IPS DF 4.7 (cell line): ENCODE measurements around the gene CCDC68.
"Not testable (repeated sequence)": the region's sequence is repeated elsewhere in the genome, so short reads cannot be mapped to it uniquely, and the experiment has no call there.

Experiments
- DNase-seq: peaks from one replicate; pipeline ENCODE4 v3.0.0-alpha.2; 2013; ENCODE audit warnings: low spot score; ENCODE audit errors: extremely low read depth

The CCDC68 gene, protein sequence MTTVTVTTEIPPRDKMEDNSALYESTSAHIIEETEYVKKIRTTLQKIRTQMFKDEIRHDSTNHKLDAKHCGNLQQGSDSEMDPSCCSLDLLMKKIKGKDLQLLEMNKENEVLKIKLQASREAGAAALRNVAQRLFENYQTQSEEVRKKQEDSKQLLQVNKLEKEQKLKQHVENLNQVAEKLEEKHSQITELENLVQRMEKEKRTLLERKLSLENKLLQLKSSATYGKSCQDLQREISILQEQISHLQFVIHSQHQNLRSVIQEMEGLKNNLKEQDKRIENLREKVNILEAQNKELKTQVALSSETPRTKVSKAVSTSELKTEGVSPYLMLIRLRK

GRCh38 chr18:54958704-54959625 is at the start of gene CCDC68:
TSS of gene CCDC68 (minus strand) at chr18:54959461. CDS start at chr18:54942791, 16,670 bp downstream.
- no peak for DNase-seq

DNA sequence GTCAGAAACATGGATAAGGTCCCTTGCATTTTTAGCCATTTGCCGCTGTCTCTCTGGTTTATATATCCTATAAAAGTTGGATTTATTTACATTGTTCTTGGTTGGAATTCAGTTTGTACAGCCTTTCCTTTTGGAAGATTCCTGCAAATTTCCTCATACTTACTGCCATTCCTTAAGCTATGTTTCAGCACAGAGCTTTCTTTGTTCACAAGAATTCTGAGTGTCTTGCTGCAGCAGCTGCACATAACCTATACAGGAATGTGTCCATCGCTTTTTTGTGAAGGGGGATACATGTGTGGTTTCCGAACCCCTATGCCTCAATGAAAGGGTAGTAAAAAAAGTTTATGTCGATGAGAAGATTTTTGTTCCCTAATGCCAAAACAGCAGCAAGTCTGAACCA is 48.3 kb upstream of the CCDC68 start:
- no peak for DNase-seq

DNA sequence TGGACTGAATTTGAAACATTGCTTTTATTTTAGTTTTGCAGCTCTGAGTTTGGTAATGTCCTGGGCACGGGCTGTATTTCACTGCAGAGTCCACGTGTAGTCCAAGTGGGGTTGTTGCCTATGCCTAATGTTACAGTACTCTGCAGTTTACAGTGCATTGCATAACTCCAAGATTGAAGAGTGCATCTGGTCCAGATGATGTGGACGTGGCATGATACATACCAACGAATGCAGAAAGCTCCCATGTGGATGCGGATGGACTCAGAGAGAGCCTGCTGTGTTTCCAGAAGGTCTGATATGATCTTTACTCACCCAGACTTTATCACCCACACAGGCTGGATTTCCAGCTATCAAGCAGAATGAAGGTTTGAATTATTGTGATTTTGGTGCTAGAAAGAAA is 44.4 kb upstream of the CCDC68 start:
- no peak for DNase-seq

GRCh38 chr18:55002261-55002660 is 43.0 kb upstream of the CCDC68 start:
- no peak for DNase-seq

- DNase-seq: no peak
These were observed 42.2 kb upstream of the CCDC68 start for GRCh38 chr18:55001394-55002024.

DNA sequence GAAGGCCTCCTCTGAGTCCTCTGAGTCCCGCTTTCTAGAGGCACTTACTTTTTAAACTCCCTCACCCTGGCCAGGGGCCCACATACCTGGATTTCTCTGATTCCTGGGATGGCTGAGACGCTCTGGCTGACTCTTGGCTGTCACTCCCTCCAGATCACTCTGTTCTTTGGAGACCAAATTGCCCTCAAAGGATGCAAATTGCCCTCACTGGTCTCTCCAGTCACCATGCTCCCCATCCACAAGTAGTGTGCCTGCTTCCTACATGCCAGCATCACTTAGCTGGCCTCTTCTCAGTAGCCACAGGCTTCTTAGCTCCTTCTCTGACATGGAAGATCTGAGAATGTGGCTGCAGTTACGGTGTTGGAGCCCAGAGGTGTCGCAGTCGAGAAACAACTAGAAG is 41.3 kb upstream of the CCDC68 start:
- no peak for DNase-seq

DNA sequence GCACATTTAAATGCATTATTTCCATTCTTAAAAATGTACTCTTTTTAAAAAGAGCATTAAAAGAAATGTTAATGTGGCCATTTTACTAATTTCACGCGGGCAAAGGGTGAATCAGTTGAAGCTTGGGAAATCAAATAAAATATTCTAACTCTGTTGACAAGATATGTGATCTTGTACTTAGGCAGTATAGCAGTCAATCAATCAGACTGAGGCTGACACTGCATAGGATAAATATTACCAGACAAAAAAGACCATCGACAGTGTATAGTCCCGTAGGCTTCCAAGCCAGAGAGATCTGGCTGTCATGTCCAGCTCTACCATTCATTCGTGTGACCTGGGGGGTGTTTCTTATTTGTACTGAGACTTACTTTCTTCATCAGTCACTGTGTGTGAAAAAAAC is 39.8 kb upstream of the CCDC68 start:
- DNase-seq: no peak

DNA sequence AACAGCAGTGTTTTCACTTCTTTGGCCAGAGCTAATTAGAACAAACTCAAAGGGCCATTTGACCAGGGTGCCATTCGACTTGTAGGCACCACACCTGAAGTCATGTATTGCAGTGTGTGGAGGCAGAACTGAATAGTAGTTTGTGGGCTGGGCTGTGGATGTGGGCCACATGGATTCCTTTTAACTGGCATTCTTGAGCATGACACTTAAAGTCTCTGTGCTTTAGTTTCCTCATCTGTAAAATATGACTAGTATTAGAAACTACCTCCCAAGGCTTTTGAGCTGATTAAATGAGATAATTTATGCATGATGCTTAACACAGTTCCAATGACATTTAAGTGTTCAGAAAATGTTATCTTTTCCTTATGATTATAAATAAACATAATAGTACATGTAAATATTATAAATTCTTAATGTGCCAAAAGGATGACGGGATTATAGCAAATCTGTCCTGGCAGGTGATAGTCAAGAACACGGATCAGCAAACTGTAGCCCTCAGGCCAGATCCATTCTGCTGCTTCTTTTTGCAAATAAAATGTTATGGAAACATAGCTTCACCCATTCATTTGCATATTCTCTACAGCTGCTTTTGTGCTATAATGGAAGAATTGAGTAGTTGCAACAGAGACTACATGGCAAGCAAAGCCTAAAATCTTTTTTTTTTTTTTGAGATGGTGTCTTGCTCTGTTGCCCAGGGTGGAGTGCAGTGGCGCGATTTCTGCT is 36.3 kb upstream of the CCDC68 start:
- no peak for DNase-seq

- no peak for DNase-seq
These were observed 32.7 kb upstream of the CCDC68 start for GRCh38 chr18:54991981-54992380.

DNA sequence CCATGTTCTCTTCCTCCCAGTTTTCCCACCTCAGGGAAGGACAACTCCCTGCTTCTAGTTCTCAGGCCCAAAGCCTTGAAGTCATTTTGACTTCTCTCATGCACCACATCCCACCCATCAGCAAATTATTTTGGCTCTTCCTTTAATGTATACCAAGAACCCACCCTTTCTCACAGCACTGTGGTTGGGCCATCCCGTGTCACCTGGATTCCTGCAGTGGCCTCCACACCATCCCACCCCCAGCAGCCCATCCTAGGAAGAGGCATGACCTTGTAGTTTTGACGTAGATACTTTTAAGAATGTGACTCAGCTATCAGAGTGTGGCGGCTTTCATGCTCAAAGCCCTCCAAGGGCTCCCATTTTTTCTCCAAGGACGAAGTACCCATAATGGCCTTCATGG is 25.6 kb upstream of the CCDC68 start:
- DNase-seq: no peak

GRCh38 chr18:54983791-54984190 is 24.5 kb upstream of the CCDC68 start:
- no peak for DNase-seq

DNA sequence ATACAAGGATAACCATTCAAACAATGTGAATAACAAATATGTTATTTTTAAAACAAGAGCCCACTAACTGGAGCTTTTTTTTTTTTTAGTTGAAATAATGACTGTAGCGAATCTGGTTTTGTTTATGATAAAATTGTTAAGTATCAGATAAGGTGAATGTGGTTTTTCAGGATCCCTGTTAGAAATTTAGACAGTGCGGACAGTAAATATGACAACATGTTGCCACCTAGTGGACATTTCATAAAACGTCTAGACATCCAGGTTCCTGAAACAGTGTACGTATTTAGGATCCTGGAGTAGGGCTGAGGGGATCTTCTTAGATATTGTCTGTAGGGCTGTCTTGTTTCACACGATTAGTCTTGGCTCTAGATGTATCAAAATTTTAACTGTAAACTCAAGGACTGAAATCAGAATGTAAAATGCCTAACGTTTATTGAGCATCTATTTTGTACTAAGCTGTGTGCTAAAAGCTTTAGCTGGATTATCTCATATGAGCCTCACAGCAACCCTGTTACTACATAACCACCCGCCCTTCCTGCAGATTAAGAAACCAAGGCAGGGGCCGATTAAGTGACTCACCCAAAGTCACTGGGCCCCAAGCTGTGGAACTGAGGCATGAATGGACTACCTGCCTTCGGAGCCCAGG is 23.9 kb upstream of the CCDC68 start:
- DNase-seq: no peak

DNA sequence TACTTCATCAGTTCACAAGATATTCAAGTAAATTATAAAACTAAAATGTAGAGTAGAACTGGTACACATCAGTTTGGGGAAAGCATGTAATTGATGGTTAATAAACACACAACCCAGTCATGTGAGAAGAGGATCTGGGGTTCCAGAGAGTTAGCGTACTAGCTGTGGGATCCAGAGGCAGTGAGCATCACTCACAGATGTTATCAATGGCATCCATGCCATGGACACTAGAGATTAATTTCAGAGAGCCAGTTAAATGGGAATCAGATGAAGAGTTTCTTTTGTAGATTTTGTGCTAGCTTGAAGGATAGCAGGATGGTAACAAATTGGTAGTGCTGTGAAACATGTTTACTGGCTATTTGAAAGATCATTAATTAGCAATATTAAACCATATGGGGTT is 21.8 kb upstream of the CCDC68 start:
- no peak for DNase-seq

- DNase-seq: no peak
These were observed 16.3 kb upstream of the CCDC68 start for GRCh38 chr18:54975598-54975997.

DNA sequence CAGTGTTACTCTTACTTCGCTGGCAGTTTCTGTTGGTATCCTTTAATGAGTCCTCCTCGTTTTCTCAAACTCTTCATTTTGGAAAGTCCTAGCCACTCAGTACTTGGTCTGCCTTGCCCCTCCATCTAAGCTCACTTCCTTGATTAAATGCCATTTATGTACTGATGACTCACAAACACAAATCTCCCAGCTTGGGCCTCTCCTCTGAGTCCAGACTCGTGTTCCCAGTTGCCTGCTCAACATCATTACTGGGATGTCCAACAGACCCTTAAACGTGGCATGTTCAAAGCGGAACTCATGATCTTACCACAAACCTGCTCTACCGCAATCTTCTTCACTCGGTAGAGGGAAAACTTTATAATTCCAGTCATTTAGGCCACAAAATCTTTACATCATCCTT is 13.8 kb upstream of the CCDC68 start:
- DNase-seq: no peak

GRCh38 chr18:54968807-54969206 is 9.5 kb upstream of the CCDC68 start:
- DNase-seq: no peak

GRCh38 chr18:54968237-54968636 is 9.0 kb upstream of the CCDC68 start:
- DNase-seq: not testable (repeated sequence)

DNA sequence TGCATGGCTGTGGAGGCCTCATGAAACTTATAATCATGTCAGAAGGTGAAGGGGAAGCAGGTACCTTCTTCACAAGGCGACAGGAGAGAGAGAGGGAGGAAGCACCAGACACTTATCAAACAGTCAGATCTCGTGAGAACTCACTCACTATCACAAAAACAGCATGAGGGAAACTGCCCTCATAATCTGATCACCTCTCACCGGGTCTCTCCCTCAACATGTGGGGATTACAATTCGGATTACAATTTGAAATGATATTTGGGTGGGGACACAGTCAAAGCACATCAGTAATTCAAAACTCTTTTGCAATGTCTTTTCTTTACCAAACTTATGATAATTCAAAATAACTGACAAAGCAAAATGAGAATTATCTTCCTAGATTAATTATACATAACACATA is 8.5 kb upstream of the CCDC68 start:
- DNase-seq: no peak

DNA sequence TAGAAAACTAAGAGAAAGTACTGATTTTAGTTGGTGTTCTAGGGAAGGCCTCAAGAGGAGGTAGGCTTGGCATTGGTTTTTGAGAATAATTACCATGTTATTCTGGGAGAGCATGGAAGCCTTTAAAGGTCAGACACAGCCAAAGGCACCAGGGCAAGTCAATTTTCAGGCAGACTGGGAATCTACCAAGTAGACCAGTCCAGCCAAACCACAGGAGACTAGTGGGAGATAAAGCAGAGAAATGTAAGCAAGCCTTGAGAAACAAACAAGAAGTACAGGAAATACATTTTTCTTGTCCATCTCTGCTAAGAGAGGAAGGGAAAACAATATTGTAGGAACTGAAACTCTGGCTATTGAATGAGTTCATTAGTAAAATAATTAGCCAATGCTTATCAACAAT is 5.5 kb upstream of the CCDC68 start:
- DNase-seq: no peak

DNA sequence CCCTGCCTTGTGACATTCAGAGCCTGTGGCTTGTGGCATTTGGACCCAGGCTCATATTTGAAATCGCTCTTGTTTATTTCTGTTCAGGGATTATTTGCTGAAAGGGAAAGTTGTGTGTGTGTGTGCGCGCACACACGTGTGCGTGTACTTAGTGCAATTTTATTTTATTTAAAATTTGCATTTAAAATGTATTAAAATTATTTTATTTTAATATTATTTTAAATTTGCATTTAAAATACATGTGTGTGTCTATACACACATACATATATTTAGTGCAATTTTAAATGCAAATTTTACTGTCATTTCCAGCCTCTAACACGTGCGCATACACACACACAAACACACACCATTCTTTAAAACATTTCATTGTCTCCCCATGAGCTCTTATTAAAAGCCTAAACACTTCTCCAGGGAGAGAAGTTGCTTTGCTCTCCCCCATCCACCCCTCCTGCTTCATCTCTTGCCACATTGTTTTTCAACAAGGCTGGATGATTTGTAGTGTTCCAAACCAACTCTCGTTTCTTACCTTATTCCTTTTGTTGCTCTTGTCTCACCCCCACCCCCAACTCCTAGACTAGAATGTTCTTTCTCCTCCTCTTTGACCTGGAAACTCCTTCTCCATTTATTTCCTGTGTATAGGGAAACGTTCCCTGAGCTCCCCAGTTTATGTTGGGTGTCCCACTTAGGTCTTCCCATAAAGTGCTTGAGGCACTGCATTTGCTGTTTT is 3.8 kb upstream of the CCDC68 start:
- no peak for DNase-seq
